Amygdala (tissue), 56 donors: ENCODE data around the gene DHX40.
"Not testable (repeated sequence)": the region's sequence is repeated elsewhere in the genome, so short reads cannot be mapped to it uniquely, and the experiment has no call there.

Experiments used
- DNase-seq, 56 donors: peaks; one replicate each; lab custom pipeline; 2025; lab: John Stamatoyannopoulos, UW

The DHX40 gene, protein sequence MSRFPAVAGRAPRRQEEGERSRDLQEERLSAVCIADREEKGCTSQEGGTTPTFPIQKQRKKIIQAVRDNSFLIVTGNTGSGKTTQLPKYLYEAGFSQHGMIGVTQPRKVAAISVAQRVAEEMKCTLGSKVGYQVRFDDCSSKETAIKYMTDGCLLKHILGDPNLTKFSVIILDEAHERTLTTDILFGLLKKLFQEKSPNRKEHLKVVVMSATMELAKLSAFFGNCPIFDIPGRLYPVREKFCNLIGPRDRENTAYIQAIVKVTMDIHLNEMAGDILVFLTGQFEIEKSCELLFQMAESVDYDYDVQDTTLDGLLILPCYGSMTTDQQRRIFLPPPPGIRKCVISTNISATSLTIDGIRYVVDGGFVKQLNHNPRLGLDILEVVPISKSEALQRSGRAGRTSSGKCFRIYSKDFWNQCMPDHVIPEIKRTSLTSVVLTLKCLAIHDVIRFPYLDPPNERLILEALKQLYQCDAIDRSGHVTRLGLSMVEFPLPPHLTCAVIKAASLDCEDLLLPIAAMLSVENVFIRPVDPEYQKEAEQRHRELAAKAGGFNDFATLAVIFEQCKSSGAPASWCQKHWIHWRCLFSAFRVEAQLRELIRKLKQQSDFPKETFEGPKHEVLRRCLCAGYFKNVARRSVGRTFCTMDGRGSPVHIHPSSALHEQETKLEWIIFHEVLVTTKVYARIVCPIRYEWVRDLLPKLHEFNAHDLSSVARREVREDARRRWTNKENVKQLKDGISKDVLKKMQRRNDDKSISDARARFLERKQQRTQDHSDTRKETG

DNA sequence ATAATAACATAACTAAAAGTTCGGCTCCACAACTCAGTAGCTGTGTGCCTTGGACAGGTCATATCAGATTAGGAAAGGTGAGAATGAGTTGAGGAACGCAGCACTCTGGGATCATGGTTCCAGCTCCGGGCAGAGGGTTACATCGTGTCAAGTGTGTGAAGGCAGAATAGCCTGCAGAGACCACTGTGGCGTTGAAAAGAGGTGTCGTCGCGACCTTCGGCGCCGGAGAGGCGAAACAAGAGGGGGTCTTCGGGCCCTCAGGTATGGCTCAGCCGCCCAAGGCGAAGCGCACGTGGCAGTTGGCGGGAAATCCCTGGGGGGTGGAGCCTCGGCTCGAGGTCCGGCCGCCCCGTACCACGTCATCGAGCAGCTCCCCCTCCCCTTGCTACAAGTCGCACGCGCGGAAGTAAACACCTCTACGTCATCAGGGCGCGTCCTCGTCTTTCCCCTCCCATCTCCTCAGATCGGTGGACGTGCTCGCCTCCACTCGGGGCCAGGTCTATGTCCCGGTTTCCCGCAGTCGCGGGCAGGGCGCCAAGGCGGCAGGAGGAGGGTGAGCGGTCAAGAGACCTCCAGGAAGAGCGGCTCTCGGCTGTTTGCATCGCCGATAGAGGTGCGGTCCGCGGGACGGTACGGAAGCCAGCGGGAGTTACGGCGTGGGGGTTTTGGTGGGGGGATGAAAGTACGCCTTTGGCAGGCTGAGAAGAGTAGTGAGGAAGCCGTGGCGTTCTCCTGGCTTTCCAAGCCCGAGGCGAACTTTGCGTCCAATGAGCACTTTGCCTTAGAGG is at the start of gene DHX40:
TSS of gene DHX40 (plus strand) at position 440 of the 788 bp plus-strand sequence. CDS start at position 502, 62 bp downstream.
- DNase-seq: peak; percentile 24 to 96 (median 84)

DNA sequence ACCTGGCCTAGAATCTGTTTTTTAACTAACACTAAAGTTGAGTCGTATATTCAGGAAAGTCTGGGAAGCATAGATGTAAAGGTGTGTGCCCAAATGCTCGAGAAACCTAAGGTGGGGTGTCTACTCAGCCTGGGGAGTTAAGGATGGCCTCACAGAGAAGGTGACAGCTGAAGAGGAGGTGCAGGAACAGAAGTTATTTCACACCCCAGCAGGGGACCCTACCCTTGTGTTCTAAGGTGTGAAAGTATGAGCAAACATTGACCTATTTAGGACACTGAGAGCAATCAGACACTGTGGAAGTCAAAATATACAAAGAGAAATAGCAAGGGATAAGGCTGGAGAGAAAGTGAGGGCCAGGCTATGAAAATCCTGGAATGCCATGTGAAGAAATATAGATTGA is 49.0 kb upstream of the DHX40 start:
- DNase-seq: no peak

DNA sequence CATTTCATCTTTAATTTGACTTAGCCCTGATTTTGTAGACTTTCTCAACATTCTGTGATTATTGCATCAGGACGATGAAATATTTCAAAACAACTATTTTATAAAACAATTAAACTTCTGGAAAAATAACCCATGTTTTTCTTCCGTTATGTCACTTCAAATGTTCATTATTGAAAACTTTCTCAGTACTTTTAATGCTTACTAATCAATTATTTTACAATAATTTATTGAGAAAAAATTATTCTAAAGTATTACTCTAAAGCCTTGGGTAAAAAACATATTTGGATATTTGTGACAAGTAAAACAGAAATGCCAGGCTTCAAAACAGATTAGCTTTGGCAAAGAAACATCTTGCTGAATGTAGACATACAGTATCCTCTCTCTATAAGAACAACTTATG is 46.3 kb upstream of the DHX40 start:
- DNase-seq: no peak

DNA sequence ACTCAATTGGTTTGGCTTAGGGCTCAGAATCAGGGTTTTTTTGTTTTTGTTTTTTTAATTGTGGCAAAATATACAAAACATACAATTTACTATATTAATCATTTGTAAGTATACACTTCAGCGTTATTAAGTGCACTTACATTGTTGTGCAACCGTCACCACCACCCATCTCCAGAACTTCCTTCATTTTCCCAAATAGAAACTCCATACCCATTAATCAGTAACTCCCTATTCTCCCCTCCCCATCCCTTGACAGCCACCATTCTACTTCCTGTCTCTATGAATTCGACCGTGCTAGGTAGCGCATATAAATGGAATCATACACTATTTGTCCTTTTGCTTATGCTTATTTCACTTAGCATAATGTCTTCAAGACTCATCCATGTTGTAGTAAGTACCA is 45.2 kb upstream of the DHX40 start:
- DNase-seq: no peak

DNA sequence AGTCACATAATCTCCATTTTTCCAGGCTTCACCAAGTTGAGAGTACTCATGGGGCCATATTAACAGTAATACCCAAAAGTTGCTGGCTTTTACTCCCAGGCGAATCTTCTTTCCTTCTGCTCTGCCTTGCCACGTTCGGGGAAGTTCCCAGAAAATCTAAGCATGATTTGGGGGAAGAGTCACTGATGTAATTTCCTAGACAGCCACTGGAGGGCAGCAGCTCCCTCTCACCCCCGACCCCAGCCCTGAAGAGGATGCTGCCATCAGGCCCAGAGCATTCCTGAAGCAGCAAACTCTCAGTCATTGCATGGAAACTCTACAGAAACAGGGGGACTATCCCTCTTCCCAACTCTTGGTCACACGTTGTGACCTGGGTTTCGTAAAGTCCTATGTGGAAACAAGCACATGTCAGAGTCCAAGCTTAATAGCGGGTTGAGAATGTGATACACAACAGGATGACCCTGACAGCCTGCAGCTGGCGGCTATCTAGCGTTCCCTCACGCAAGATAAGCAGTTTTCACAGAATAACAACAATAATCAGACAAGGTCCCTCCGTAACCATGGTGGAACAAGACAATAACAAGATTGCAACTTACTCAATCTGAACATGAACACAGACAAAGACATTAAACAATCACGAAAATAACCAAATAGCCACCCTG is 43.8 kb upstream of the DHX40 start:
- peak in 34 of 56 donors; percentile 3 to 68 (median 20) for DNase-seq

DNA sequence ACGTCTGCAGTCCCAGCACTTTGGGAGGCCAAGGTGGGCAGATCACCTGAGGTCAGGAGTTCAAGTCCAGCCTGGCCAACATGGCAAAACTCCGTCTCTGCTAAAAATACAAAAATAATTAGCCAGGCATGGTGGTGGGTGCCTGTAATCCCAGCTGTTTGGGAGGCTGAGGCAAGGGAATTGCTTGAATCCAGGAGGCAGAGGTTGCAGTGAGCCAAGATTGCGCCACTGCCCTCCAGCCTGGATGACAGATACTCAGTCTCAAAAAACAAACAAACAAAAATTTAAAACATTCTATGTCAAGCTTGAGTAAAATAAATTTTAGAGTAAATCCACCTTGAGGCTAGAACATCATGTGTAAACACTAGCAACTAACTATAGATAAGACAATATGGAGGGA is 40.5 kb upstream of the DHX40 start:
- not testable (repeated sequence) for DNase-seq

DNA sequence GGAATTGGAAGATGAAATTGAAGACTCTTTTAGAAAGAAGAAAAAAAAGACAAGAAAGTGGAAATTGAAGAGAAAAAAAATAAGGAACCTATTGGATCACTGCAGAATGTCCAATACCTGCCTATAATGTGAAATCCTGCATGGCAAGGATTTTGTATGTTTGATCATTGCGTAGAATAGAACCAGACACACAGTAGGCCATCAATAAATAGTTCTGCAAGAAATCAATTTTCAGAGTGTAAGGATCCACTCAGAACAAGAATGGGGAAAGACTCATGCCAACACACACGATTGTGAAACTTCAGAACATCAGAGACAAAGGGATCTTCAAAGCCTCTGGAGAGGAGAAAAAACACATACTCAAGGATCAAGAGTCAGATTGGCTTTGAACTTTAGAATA is 39.7 kb upstream of the DHX40 start:
- DNase-seq: no peak

DNA sequence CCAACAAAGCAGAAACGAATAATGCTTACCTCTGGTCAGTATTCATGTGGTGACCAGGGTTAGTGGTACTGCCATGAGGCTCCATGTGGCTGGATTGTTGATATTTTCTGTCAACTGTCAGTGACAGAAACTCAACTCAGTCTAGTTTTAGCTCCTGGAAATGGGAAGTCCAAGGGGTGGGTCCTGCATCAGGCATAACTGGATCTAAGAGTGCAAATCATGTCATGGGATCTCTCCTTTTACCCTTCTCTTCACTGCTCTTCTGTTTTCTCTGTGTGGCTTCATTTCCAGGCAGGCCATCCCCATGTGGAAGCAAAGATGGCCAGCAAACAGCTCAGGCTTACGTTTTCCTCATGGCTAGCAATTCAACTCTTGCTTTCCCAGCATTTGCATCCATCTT is 39.0 kb upstream of the DHX40 start:
- no peak for DNase-seq

DNA sequence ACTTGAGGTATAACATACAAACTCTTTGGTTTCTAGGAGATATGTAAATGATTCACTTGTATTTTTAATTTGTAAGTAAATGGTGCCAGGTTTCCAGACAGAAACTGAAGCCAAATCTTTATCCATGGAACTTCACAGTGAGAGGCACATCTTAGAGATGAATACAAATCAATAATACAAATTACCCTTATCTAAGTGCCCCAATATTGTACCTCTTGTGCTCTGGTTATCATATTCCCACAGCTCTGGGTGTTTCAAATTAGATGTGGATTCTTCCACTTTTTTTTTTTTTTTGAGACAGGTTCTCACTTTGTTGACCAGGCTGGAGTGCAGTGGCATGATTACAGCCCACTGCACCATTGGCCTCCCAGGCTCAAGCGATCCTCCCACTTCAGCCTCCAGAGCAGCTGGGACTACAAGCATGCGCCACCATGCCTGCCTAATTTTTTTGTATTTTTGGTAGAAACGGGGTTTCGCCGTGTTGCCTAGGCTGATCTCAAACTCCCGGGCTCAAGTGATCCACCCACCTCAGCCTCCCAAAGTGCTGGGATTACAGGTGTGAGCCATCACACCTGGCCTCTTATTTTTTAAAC is 38.0 kb upstream of the DHX40 start:
- no peak for DNase-seq

DNA sequence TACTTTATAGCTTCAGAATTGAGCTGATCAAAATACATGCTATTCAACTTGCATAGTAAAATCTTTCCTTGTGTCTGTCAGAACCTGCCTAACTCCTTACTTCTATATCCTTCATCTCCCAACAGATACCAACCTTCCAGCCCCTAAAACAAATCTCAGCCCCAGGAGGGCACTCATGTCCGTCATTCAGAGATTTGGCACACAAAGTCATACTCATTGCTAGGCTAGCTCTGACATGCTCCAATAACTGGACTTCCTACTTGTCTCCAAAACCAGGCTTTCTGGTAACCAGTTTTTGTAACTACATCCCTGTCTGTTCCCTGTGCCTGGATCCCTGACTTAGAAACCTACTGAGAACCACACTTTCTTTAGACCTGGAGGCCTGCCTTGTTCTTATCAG is 37.5 kb upstream of the DHX40 start:
- DNase-seq: no peak

DNA sequence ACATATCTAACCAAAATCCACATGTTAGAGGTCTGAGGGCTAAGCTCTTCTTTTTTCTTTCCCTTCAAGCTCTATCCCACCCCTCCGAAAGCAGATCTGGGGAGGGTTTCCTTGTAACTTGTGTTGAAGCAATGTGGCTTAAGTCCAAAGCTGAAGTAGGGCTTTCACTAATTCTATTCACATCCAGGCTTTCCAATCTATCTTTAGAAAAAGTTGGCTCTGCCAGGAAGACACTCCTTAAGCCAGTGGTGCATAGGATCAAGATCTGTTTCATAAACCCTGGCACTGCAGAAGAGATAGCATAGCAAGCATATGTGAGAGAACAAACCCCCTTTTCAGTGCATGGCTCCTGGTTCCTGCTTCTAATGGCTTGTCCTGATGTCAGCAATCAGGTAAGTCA is 34.9 kb upstream of the DHX40 start:
- DNase-seq: no peak

DNA sequence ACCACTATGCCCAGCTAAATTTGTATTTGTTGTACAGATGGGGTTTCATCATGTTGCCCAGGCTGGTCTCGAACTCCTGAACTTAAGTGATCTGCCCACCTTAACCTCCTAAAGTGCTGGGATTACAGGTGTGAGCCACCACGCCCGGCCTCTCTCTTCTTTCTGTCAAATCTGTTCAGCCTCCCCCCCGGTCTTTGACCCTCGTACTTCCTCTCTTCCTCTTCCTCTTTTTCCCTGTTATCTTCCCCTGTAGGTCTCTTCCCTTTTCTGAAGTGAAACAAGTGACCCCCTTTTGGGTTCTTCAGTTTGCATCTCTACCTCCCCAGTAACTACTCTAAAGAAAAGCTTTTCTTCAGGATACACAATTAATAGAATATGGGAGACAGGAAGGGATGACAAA is 31.7 kb upstream of the DHX40 start:
- peak in 1 of 56 donors; percentile 9 for DNase-seq

DNA sequence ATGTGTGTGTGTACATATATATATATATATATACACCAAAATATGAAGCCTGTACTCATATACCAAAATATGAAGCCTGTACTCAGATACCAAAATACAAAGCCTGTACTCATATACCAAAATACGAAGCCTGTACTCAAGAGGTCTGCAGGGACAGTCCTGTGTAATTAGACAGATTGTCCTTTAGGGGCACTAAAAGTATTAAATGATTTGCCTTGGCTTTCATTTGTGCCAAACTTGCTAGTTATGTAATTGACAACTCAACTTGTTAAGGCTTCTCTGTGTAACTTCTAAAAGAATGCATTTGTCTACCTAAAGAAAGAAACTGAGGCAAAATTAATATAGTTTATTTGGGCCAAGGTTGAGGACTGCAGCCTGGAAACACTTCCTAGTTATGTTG is 30.8 kb upstream of the DHX40 start:
- DNase-seq: no peak

DNA sequence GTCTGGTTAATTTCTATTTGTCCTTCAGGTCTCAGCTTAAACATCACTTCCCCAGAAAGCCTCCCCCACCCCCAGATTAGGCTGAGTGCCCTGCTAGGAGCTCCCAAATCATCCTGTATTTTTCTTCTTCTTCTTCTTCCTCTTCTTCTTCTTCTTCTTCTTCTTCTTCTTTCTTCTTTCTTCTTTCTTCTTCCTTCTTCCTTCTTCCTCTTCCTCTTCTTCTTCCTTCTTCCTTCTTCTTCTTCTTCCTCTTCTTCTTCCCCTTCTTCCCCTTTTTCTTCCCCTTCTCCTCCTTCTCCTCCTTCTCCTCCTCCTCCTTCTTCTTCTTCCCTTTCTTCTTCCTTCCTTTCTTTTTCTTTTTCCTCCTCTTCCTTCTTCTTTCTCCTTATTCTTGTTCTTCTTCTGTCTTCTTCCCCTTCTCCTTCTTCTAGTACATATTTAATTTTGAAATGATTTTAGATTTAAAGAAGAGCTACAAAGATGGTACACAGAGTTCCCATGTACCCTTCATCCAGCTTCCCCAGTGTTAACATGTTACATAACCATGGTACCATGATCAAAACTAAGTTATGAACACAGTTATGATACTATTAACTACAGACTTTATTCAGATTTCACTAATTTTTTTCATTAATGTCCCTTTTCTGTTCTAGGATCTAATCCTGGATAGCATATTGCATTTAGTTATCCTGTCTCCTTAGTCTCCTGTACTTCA is 27.1 kb upstream of the DHX40 start:
- no peak for DNase-seq

DNA sequence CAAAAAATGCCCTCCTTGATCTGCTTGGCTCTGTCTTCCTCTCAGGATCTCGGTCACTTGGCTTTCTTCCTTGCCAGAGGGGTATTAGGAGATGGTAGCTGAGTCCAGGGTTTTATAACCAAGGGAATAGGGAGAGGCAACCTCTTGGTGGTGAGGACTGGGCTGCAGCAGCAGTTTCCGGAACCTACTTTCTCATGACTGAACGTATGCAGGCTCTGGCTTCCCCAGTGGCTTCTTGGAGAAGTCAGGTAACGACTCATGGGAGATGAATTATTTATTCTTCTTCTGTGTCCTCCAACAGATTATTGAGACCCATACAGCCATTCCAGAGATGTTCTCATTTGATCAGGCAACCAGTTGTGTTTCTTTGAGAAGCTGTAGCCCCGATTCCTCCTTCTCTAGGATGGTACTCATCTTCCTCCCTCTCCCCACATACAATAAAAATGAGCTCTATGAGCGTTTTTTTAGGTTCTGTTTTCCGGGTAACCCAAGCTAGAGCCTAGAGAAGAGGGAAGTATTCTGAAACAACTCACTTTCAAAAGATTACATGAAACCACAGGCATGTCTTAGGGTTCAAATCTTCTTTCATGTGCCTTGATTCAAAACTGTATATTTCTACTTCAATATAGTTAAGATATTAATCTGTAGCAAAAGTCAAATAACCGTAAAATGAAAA is 22.3 kb upstream of the DHX40 start:
- DNase-seq: no peak

DNA sequence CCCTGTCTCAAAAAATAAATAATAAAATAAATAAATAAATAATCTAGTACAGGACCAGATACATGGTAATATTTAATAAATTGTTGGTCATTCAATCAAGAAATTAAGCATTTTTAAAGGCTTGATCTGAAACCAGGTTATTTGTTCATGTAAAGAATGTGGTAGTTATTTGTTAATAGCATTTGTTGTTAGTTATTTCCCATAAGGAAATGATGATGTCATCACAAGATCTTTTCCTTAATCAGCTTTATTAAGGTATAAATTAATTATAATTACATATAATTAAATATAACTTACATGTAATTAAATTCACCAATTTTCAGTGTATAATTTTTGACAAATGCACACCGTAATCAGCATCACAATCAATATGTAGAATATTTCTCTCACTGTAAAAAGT is 19.5 kb upstream of the DHX40 start:
- no peak for DNase-seq

DNA sequence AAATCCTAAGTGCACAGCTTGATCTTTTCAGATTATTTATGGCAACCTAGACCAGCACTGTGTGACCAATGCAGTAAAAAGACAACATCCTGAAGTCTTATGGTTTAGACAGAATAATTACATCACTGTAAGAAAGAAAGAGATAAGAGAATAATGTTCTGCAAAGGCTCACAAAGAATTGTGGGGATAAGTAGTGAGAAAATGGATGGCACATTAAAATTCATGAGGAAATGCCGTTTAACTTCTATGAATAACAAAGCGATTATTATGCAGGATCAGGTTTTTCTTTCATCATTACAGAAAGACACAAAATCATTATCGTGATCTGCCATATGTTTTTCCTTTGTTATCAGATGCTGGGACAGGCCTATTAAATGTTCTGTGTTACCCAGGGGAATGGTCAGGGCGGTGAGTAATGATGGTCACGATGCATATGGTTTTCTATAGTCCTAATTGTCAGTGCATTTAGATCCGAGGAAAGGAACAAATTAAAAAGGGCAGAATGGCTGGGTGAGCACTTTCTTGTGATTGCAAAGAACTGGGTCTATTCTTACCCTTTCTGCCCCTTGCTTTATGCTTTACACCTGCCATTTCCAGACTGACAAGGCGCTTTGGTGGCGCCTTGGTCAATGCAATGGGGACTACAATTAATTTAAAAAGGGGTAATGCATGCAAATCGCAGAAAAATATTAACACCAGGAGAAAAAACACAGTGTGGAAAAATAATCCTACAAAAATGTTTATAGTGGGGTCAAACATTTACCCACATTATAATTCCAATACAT is 18.1 kb upstream of the DHX40 start:
- no peak for DNase-seq

DNA sequence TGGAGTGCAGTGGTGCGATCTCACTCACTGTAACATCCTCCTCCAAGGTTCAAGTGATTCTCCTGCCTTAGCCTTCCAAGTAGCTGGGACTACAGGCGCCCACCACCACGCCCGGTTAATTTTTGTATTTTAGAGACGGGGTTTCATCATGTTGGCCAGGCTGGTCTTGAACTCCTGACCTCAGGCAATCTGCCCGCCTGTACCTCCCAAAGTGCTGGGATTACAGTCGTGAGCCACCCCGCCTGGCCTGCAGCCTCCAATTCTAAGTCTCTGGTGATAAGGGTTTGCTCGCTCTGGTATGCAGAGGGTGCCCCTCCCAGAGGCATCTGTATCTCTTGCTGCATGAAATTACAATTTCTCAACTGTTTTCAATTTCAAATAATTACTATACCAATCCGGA is 16.4 kb upstream of the DHX40 start:
- not testable (repeated sequence) for DNase-seq
